HepG2 (cell line): ENCODE data around the gene SCART1. TPM values are rescaled to one million over a fixed set of nuclear protein-coding genes. Genes with fewer than 3 reads are reported as not detected.

Experiments
- ATAC-seq: fragments of 200-7000 bp; cut with Tn5 transposase; 3 replicates; pipeline ENCODE4 v1.9.1; 2020; ENCODE audit warnings: mild to moderate bottlenecking, moderate library complexity
- BruUV-seq: library from RNA; stranded (reverse); fragments of 400-500 nt; replicated peaks from 2 replicates; lab custom pipeline; 2021; lab: Mats Ljungman, UMichigan
- CTCF ChIA-PET: fragments of 300-600 bp; formaldehyde crosslinking; extraction: SDS; loops from one replicate; lab custom pipeline; 2021; ENCODE audit warnings: low total read pairs, inconsistent platforms, low intra/inter-chr PET ratio; lab: Yijun Ruan, JAX
- POLR2A ChIA-PET: fragments of 350-600 bp; sonication (Branson Sonifier 250); formaldehyde crosslinking; loops from one replicate; lab custom pipeline; 2020; ENCODE audit warnings: antibody characterized with exemption, inconsistent platforms; lab: Yijun Ruan, JAX
- DNase-seq: peaks from one replicate; pipeline ENCODE4 v3.0.0-alpha.2; 2015; ENCODE audit warnings: low spot score
- FAIRE-seq: peaks from 3 replicates; lab custom pipeline; 2011; peaks lifted over from hg19 to GRCh38; lab: Jason Lieb, UNC
- H2AFZ ChIP-seq: one replicate; pipeline ENCODE4 v1.6.1; 2011; ENCODE audit warnings: low read length, inconsistent platforms
- H3K27ac ChIP-seq: fragments of 300-600 bp; 3 replicates; pipeline ENCODE4 v1.8.0; 2011; ENCODE audit warnings: mixed run types, mild to moderate bottlenecking, mixed read lengths, low read length, inconsistent platforms; ENCODE audit not compliant: insufficient read depth; ENCODE audit errors: extremely low read length
- H3K27me3 ChIP-seq, 2 experiments: fragments of 200-600 bp in 1 of 2; 2 replicates in 1 of 2; 3 replicates in 1 of 2; pipeline versions ENCODE4 v1.6.0 to v1.8.0; 2011; ENCODE audit warnings: low read length in 2 of 2, mild to moderate bottlenecking in 2 of 2, moderate library complexity in 2 of 2, inconsistent platforms in 1 of 2; ENCODE audit not compliant: insufficient read depth in 2 of 2, control insufficient read depth in 1 of 2
- H3K36me3 ChIP-seq, 2 experiments: fragments of 200-600 bp in 1 of 2; replicated peaks in 1 of 2; 2 replicates in 1 of 2; 3 replicates in 1 of 2; pipeline versions ENCODE4 v1.5.1 to v1.8.0; 2011; ENCODE audit warnings: low read length in 2 of 2, inconsistent platforms in 1 of 2; ENCODE audit not compliant: insufficient read depth in 2 of 2, control insufficient read depth in 1 of 2
- H3K4me1 ChIP-seq: 2 replicates; pipeline ENCODE4 v1.5.1; 2012; ENCODE audit warnings: low read length, inconsistent platforms; ENCODE audit not compliant: insufficient read depth
- H3K4me2 ChIP-seq: 2 replicates; pipeline ENCODE4 v1.6.0; 2011; ENCODE audit warnings: low read depth, low read length, inconsistent platforms
- H3K4me3 ChIP-seq, 3 experiments: fragments of 200-600 bp in 1 of 3; sonication (generic), shearing (Covaris generic) in 1 of 3; replicated peaks in 1 of 3; 2 replicates each; pipeline ENCODE4 v1.5.1; 2011 to 2016; ENCODE audit warnings: low read length in 3 of 3, inconsistent platforms in 2 of 3, low read depth in 2 of 3, mild to moderate bottlenecking in 2 of 3, control low read depth in 1 of 3, mixed read lengths in 1 of 3; ENCODE audit not compliant: insufficient read depth in 1 of 3
- H3K79me2 ChIP-seq: one replicate; pipeline ENCODE4 v1.6.1; 2011; ENCODE audit warnings: low read length, inconsistent platforms; ENCODE audit not compliant: insufficient read depth
- H3K9ac ChIP-seq: 2 replicates; pipeline ENCODE4 v1.6.0; 2011; ENCODE audit warnings: mild to moderate bottlenecking, low read depth, low read length, inconsistent platforms; ENCODE audit not compliant: insufficient read depth
- H3K9me3 ChIP-seq: 2 replicates; pipeline ENCODE4 v1.5.1; 2012; ENCODE audit warnings: mild to moderate bottlenecking, low read length
- H4K20me1 ChIP-seq: 2 replicates; pipeline ENCODE4 v1.6.0; 2011; ENCODE audit warnings: inconsistent platforms, mild to moderate bottlenecking, low read length, moderate library complexity; ENCODE audit not compliant: insufficient read depth
- ATF7 ChIP-seq, 2 experiments: fragments of 450-650 bp in 1 of 2; sonication (generic) in 1 of 2; formaldehyde crosslinking in 1 of 2; IDR thresholded peaks; 2 replicates each; pipeline versions ENCODE4 v1.4.0 to v1.6.1; 2016 to 2020; ENCODE audit warnings: antibody characterized with exemption in 1 of 2, mild to moderate bottlenecking in 1 of 2, missing genetic modification reagents in 1 of 2
- NFYC ChIP-seq: IDR thresholded peaks from 2 replicates; pipeline ENCODE4 v1.6.1; 2016; ENCODE audit warnings: missing genetic modification reagents, missing compliant biosample characterization
- PHF20 ChIP-seq: sonication (generic); formaldehyde crosslinking; IDR thresholded peaks from 2 replicates; pipeline ENCODE4 v1.5.0; 2020; ENCODE audit warnings: mild to moderate bottlenecking, missing genetic modification reagents
- XRCC5 ChIP-seq: fragments of 200-400 bp; formaldehyde crosslinking; optimal IDR thresholded peaks from 2 replicates; pipeline ENCODE3; 2017; ENCODE audit warnings: mild to moderate bottlenecking, low read length
- WGBS: methylation state at CpG from one replicate; pipeline ENCODE4 v1.1.6; 2017; ENCODE audit warnings: low lambda C conversion rate; 5-methylcytosine and 5-hydroxymethylcytosine counted together
- in situ Hi-C: cut with HindIII; loops from 2 replicates; pipeline ENCODE4 v1.10.0; 2017; ENCODE audit warnings: low pct_unique_long_range_greater_than_20kb; ENCODE audit not compliant: extremely low pct_ligation_motif_present
- intact Hi-C: fragments of 100-400 bp; cut with micrococcal nuclease; formaldehyde crosslinking; loops from one replicate; pipeline ENCODE4 v1.10.0; 2022; ENCODE audit not compliant: unreplicated experiment
- polyA plus RNA-seq, 8 experiments: library from polyadenylated mRNA; depleted of rRNA in 3 of 8; stranded (reverse) in 7 of 8; unstranded in 1 of 8; fragments of >200 nt; fragmentation: Illumina TruSeq in 4 of 8; extraction: Trizol in 4 of 8; gene quantifications; 2 replicates each; pipeline versions ENCODE4 v1.2.1 to v1.2.3, GENCODE V29; 2011 to 2016; ENCODE audit warnings: low read depth in 4 of 8, missing spikeins in 1 of 8, mixed read lengths in 1 of 8; ENCODE audit not compliant: insufficient read depth in 1 of 8
- total RNA-seq, 5 experiments: library from RNA; depleted of rRNA; stranded (reverse); fragments of >200 nt; fragmentation: Illumina TruSeq; extraction: Trizol; gene quantifications; 2 replicates each; pipeline ENCODE4 v1.2.3, GENCODE V29; 2016; ENCODE audit warnings: low read depth in 1 of 5
- TF ChIP-seq, protein P1 (sequence below): sonication (generic); formaldehyde crosslinking; IDR thresholded peaks from 2 replicates; pipeline ENCODE4 v1.5.1; 2020; ENCODE audit warnings: mild to moderate bottlenecking, missing genetic modification reagents, borderline replicate concordance

Gene SCART1
- total and polyA plus RNA-seq, 2 of the 13 experiments (the other 11 are each of a cell fraction or from before 2014, with no cell fraction given): 0.46 to 1.1 TPM

- FAIRE-seq (no peak), ATAC-seq (no peak), DNase-seq (no peak)
- ChIA-PET CTCF (no interaction called here), POLR2A (no interaction called here)
- H4K20me1 ChIP-seq: no peaks in the 10 kb centered on the region
- no peak overlapping the region for H3K4me3 ChIP-seq
- in situ Hi-C loops: no loop called here
- BruUV-seq: no TSS peak
- peaks cover 3% of the 10 kb centered on the region; the same call in 1 of the 2 replicates for H3K4me1 ChIP-seq
- intact Hi-C loops: no loop called here
- WGBS: 51% methylated on average over 5 of the region's 7 CpGs
- no peak overlapping the region for H3K9ac ChIP-seq
- no peak overlapping the region for H3K27ac ChIP-seq
- H3K27me3 ChIP-seq: no peaks in the 10 kb centered on the region
- no peaks in the 10 kb centered on the region for H3K36me3 ChIP-seq
- no peak for TF ChIP-seq PHF20
- no peak for TF ChIP-seq NFYC (CRISPR knock-in tag)
- no peak for TF ChIP-seq XRCC5
- no peak overlapping the region for H3K4me2 ChIP-seq
- no peaks in the 10 kb centered on the region for H3K79me2 ChIP-seq
- H3K9me3 ChIP-seq: no peaks in the 10 kb centered on the region
- H2AFZ ChIP-seq: no peak overlapping the region
These were observed 12.3 kb downstream of the SCART1 start for GRCh38 chr10:133465950-133466474.

- POLR2A ChIA-PET: no interaction called here
- no peak for ATAC-seq
- in situ Hi-C loops: no loop called here
These were observed 13.0 kb downstream of the SCART1 start for GRCh38 chr10:133466683-133467275.

More at GRCh38 chr10:133466683-133467275, 13.0 kb downstream of the SCART1 start:
- no TSS peak for BruUV-seq
- Histone ChIP-seq H3K4me1 (peaks cover 10% of the 10 kb centered on the region), H3K4me2 (no peak overlapping the region), H3K4me3 (no peak overlapping the region), H3K9ac (no peak overlapping the region), H2AFZ (no peak overlapping the region), H3K79me2 (no peaks in the 10 kb centered on the region), H3K27ac (no peak overlapping the region), H3K9me3 (no peaks in the 10 kb centered on the region), H3K27me3 (no peaks in the 10 kb centered on the region), H4K20me1 (no peaks in the 10 kb centered on the region), H3K36me3 (no peaks in the 10 kb centered on the region)
- 88% methylated on average over 5 of the region's 7 CpGs for WGBS
- FAIRE-seq (no peak), DNase-seq (no peak)
- CTCF ChIA-PET: no interaction called here
- TF ChIP-seq ATF7 (IDR thresholded peaks at IDR 0.05) (peak; percentile 46; the same call in 1 of the 2 replicates), ATF7 (CRISPR knock-in tag; IDR thresholded peaks at IDR 0.05) (no peak)
- TF ChIP-seq, protein P1, sequence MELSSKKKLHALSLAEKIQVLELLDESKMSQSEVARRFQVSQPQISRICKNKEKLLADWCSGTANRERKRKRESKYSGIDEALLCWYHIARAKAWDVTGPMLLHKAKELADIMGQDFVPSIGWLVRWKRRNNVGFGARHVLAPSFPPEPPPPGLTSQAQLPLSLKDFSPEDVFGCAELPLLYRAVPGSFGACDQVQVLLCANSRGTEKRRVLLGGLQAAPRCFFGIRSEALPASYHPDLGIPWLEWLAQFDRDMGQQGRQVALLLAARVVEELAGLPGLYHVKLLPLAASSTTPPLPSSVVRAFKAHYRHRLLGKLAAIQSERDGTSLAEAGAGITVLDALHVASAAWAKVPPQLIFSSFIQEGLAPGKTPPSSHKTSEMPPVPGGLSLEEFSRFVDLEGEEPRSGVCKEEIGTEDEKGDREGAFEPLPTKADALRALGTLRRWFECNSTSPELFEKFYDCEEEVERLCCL (CRISPR knock-in tag): no peak
- intact Hi-C loops: no loop called here
